GM11168 (cell line): ENCODE data around the gene SLC6A9.

Experiments
- in situ Hi-C: fragments of 300-500 bp; cut with MboI; formaldehyde crosslinking; loops from one replicate; pipeline ENCODE4 v1.12.0; 2022; ENCODE audit warnings: low sequenced_read_pairs; ENCODE audit not compliant: unreplicated experiment

SLC6A9 gene

DNA sequence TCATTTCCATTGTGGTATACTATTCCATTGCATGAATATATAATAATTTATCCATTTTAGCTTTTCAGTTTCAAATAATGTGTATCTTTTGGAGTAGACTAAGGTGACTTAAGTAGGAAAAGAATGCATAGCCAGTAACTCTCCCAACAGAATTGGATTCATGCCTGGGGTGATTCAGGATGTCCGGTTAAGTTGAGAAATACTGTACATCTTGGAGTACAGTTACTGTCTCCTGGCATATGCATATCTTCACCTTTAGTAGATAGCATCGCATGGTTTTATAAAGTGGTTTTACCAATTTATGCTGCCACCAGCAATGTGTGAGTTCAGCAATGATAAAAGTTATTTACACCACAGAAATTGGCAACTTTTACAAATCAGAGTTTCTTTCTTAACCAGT, 18.6 kb upstream of the SLC6A9 start:
- in situ Hi-C loops, result loop anchor here (10.0 kb wide), 1 partner anchor 55 kb away; the partner anchor contains the start of gene CCDC24

DNA sequence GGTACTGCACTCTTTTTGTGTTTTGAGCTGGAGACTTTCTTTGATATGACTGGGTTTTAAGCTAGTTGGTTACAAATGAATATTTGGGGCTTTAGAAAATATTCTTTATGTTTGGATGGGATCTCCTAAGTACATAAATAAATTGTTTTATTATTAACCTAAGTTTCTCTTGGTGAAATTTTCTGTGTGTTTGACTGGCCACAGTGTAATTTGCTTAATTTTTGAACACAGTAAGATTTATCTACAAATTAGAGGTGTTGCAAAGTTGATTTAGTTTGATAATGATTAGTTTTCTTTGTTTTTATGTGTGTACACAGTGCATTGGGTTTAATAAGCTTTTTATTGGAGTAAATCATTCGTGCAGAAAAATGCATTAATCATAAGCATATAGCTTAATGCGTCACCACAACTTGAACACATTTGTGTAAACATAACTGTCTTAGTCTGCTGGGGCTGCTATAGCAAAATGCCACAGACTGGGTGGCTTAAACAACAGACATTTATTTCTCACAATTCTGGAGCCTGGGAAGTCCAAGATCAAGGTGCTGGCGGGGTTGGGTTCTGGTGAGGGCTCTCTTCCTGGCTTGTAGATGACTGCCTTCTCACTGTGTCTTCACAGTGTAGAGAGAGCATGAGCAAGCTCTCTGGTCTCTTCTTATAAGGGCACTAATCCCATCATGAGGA, 17.4 kb upstream of the SLC6A9 start:
- in situ Hi-C loops, result loop anchor here (10.0 kb wide), 1 partner anchor 54 kb away; the partner anchor contains the start of gene CCDC24

DNA sequence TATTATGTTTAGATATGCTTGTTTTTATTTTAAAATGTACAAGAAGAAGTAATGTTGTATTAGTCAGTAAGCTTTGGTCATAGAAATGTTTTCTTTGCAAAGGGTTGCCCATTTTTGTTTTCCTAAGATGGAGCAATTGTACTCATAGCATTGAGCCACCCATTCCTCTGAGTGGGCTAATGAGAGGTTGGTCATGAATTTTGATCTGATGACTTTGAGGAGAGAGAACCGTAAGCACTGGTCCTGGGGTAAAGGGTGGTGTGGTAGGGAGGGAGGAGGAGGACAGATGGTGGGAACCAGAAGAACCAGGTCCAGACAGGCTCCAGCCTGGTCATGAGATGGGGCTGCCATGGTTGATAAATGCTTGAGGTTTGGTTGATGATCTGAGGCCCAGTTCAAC, 15.9 kb upstream of the SLC6A9 start:
- in situ Hi-C loops, result loop anchor here (10.0 kb wide), 1 partner anchor 52 kb away; the partner anchor contains the start of gene CCDC24

- in situ Hi-C loops, result loop anchor here (10.0 kb wide), 1 partner anchor 50 kb away; the partner anchor contains the start of gene CCDC24
Measured at GRCh38 chr1:44045064-44045463, 13.8 kb upstream of the SLC6A9 start.

DNA sequence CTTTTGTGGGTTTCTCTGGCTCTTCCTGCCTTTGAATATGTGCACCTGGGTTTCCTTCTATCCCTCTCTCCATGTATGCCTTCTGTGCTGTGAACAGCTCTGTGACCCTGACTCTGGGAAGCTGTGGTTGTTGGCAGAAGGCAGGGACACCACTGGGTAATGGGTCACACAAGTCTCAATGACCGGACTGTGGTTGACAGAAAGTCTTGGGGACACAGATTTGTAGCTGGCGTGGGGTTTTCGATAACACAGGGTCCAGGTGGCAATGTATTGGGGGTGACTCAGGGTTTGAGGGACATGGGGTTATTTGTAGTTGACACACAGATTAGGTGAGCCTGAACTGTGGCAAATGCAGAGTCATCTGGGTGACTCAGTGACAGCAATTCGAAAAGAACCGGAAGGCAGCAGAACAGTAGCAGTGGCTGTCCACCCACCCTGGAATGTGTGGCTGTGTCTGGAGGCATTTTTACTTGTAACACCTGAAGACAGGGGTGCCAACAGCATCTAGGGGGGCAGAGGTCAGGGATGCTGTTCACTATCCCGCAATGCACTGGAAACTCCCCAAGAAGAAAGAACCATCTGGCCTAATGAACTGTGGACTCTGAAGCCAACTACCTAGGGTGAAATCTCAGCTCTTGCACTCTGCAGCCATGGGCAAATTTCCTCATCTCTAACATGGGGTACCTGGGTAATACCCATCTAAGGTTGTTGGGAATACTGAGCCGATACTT, 13.0 kb upstream of the SLC6A9 start:
- in situ Hi-C loops, result loop anchor here (10.0 kb wide), 1 partner anchor 49 kb away; the partner anchor contains the start of gene CCDC24

- in situ Hi-C loops, result loop anchor here (10.0 kb wide), 1 partner anchor 49 kb away; the partner anchor contains the start of gene CCDC24
Measured at GRCh38 chr1:44043176-44044070, 12.2 kb upstream of the SLC6A9 start.

GRCh38 chr1:44040846-44041245, 9.6 kb upstream of the SLC6A9 start:
- in situ Hi-C loops, result loop anchor here (10.0 kb wide), 1 partner anchor 46 kb away; the partner anchor contains the start of gene CCDC24

DNA sequence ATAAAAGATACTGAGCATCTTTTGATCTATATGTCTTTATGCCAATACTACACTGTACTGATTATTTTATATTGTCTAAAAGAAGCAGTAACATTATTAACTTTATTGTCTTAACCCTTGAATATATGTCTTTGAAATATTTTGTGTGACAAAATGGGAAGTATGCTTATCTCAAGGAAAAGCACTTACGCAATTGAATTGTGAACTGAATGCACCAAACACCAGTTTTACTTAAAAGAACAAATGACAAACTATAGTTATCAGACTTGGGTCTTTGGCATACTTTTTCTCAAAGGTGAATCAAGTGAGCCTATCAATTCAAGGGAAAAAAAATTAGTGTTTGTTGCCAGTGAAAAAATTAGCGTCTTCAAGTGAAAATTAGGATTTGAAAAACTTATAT, 9.2 kb upstream of the SLC6A9 start:
- in situ Hi-C loops, result loop anchor here (10.0 kb wide), 1 partner anchor 46 kb away; the partner anchor contains the start of gene CCDC24

- in situ Hi-C loops, result no loop called here
Measured at GRCh38 chr1:44038876-44039657, 7.8 kb upstream of the SLC6A9 start.

DNA sequence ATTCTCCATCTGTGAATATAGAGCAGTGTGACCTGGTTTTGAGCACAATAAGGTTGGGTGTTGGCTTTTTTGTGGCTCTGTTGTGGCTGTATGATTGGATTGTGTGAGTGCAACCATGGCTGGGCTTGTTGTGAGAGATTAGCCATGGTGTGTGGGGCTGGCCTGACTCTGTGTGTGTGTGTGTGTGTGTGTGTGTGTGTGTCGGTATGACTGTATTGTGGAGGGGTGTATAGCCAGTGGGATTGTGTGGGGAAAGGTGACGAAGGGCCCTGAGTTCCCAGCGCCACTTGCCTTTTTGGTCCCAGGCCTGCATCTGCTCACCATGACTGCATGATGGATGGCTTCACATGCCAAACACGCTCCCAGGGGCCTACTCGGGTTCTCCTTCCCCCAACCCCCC, 5.9 kb upstream of the SLC6A9 start:
- in situ Hi-C loops, result no loop called here

- in situ Hi-C loops, result no loop called here
Measured at GRCh38 chr1:44036409-44037139, 5.3 kb upstream of the SLC6A9 start.

DNA sequence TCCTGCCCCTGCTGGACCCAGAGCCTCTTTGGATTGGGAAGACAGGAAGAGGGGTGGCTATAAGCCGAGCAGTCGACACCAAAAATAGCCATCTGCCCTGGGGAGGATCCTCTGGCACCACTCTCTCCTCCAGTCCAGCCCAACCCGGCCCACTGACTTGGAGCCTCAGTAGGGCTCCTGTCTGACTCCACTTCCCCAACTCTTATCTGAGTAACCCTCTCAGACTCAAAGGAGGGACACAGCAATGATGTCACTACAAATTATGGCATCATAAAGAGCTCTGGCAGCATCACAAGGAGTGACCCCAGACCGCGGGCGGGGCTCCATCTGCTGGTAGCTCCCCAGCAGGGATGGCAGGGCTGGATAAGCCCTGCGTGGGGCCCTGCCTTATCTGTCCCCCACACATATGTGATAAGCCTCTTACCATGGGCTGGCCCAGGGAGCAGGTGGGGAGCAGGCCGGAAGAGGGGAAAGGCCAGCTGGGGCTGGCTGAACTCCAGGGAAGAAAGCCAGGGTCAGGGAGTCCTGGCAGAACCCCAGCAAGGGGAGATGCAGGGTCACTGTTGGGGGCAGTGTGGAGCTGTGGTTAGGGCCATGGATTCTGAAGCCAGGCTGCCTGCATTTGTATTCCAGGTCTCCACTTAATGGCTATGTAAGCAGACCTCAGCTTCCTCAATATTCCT, 4.6 kb upstream of the SLC6A9 start:
- in situ Hi-C loops, result no loop called here

DNA sequence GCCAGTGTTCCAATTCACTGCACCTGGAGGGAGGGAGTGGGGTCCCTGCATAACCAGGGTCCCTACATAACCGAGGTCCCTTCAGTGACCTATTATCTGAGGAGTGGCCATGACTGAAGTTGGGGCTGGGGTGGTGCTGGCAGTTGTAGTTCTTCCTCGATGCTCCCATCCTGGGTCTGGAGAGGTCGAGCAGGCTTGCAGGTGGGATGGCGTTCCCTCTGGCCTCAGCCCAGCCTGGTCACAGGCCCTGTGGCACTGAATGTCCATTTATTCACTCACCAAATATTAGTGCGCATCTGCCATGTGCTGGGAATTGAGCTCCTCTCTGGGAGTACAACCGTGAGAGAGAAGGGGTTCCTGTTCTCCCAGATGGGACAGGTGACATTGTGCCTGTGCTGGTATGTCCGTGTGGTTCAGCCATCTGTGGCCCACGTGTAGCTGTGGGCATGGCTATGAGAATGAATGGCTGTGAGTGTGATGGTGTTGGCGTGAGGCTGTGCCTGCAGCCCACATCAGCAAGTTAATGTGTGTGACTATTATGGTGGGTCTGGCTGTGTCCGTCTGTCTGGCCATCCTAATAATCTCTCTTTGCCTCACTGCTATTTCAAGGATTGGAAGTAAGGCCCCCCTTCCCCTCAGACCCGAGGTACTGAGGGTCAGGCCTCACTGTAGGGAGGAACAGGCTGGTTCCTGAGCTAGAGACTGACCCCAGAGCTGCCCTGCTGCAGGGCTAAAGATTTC, 3.9 kb upstream of the SLC6A9 start:
- in situ Hi-C loops, result no loop called here

DNA sequence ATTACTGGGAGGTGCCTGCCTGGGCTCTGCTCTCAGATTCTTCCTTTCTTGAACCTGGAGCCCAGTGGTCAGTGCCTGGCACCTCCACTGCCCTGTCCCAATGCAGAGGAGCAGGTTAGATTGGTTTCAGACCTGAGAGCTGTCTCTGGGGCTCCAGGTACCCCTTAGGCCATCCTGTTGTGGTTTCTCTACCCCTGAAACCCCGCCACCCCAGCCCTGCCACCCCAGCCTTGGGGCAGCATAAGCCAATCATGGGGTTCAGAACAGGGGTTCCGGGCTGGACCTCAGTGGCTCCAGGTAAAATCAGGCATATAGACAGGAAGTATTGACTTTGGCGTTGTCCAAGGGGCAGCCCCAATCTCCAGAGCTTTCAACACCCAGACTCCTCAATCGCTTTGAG, 3.2 kb upstream of the SLC6A9 start:
- in situ Hi-C loops, result no loop called here

DNA sequence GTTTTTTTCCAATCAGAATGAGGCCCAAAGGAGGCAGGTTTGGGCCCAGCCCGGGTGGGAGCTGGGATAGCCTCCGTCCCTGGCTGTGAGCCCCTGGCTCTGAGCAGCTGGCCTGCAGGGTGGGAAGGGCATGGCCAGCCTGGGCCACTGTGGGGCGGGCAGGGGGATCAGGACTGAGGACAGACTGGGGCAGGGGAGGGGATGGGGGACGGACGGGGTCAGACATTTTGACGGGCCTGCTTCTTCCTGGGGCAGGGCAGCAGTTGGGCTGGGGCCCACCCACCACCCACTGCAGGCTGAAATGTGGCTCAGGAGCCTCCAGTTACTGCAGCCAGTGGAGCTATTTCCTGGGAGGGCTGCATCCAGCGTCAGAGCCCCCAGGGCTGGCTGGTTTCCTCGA, 2.5 kb upstream of the SLC6A9 start:
- in situ Hi-C loops, result no loop called here

DNA sequence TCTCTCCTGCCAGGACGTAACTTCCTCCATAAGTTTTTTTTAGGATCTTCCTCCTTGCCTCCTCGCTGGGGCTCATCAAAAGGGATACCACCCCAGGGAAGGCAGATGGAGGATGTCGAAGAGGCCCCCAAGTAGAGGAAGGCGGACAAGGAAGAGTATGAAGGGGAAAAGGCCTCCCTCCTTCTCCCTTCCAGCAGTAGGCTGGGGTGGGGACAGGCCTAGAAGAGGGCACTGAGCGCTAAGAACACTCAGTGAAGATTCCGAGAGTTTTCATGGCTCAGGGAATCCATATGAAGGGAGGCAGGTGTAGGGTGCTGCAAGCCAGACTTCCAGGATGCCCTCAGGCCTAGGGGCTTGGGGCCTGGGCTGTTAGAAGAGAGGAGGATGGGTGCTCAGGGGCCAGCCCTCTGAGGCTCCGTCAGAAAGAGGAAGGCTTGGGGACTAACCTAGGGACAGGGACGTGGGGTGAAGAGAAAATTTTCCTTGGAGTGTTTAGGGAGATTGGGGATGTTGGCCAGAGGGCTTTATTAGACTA, 1.8 kb upstream of the SLC6A9 start:
- in situ Hi-C loops, result no loop called here

DNA sequence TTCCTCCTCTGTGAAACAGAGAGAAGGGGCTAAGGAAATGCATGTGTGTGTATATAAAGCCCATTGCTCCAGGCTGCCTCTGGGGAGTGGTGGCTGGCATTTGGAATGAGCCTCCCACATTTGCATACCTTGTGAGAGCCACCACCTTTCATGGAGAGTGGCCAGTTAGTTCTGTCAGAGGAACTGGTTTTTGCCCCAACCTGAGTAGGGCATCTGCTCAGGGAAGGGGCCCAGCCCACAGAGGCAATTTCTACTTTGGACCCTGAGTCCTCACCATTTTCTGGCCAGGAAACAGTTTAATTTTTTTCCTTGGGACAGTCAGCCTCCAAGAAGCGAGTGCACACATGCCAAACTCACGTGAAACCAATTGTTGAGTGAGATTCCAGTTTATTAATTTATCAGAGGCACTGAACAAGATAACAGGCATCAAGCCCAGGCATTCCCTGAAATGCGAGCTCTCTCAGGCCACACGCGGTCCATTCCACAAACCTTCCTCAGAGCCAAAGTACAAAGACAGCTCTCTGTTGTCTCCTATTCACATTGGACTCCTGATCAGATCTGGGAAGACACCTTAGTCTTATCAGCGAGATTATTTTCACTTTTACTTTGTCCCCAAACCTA, 1.0 kb upstream of the SLC6A9 start:
- in situ Hi-C loops, result no loop called here
